Left lung (tissue), 10 donors: ENCODE measurements around the gene CDS2. TPM values are rescaled to one million over a fixed set of nuclear protein-coding genes. Genes with fewer than 3 reads are reported as not detected.
"Not testable (repeated sequence)": the region's sequence is repeated elsewhere in the genome, so short reads cannot be mapped to it uniquely, and the experiment has no call there.

ENCODE experiments used
- ATAC-seq: fragments of 200-7000 bp; cut with Tn5 transposase; one replicate; pipeline ENCODE4 v1.9.1; 2020; ENCODE audit warnings: moderate library complexity
- DNase-seq, 4 donors: peaks; one replicate each; pipeline ENCODE4 v3.0.0-alpha.2; 2013 to 2020
- H3K27ac ChIP-seq, 2 donors: fragments of 200-600 bp; sonication (generic) in 1 of 2; one replicate each; pipeline versions ENCODE4 v1.5.0 to v1.8.0; 2020 to 2021
- H3K27me3 ChIP-seq, 2 donors: fragments of 200-600 bp; sonication (generic) in 1 of 2; one replicate each; pipeline versions ENCODE4 v1.5.0 to v1.8.0; 2020 to 2021
- H3K36me3 ChIP-seq, 2 donors: fragments of 200-600 bp; sonication (generic) in 1 of 2; one replicate each; pipeline versions ENCODE4 v1.5.0 to v1.8.0; 2020 to 2021
- H3K4me1 ChIP-seq, 2 donors: fragments of 200-600 bp; one replicate each; pipeline ENCODE4 v1.8.0; 2021
- H3K4me3 ChIP-seq, 2 donors: fragments of 200-600 bp; sonication (generic) in 1 of 2; one replicate each; pipeline versions ENCODE4 v1.5.0 to v1.8.0; 2020 to 2021; ENCODE audit warnings: mild to moderate bottlenecking in 1 of 2
- H3K9me3 ChIP-seq, 2 donors: fragments of 200-600 bp; sonication (generic) in 1 of 2; one replicate each; pipeline versions ENCODE4 v1.5.0 to v1.8.0; 2020 to 2021
- CTCF ChIP-seq, 2 donors: fragments of 200-600 bp; sonication (generic) in 1 of 2; IDR thresholded peaks; one replicate each; pipeline versions ENCODE4 v1.5.0 to v1.8.0; 2021; ENCODE audit warnings: antibody characterized with exemption in 2 of 2
- intact Hi-C, 2 donors: fragments of 100-400 bp; cut with DNase I; formaldehyde crosslinking; loops; one replicate each; pipeline versions ENCODE4 v1.11.2 to v1.14.2; 2022
- polyA plus RNA-seq, 6 donors: library from polyadenylated mRNA; unstranded; fragments of 120-200 nt; gene quantifications; one replicate each; pipeline ENCODE4 v1.2.1, GENCODE V29; 2013; ENCODE audit not compliant: insufficient read length in 6 of 6
- total RNA-seq, 2 donors: library from RNA; stranded (reverse); fragmentation: NEBNext Ultra II Directional; extraction: Animal tissue kit (Norgen Biotek cat#: 25700); gene quantifications; one replicate each; pipeline ENCODE4 v1.2.1, GENCODE V29; 2021
- donor health status: DM: no; HTN: yes; CAD: no.
- donor health status: DM: no; HTN: no; CAD: no.

Gene CDS2
- total and polyA plus RNA-seq, 8 donors, result 26.7 to 61.0 (median 30.4) TPM

DNA sequence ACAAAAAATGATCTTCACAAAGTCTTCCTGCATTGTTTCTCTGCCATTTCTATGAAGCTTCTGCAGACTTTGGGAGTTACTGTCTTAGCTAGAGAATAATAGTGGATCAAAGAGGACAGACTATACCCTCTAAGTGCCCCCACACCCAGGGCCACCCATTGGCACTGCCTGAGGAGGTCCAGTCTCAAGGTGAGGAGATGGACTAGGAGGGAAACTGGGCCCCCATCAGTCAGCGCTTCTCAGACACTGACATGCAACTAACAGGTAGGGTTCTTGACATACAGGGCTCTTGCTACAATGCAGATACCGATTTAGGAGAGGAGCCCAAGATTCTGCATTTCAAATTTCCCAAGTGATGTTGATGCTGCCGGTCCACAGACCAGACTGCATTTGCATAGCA is 31.4 kb upstream of the CDS2 start:
- peaks cover 0 to 9% of the 10 kb centered on the region in 2 donors for H3K4me1 ChIP-seq
- H3K9me3 ChIP-seq, result no peaks in the 10 kb centered on the region
- H3K4me3 ChIP-seq, result no peak overlapping the region
- no peak for TF ChIP-seq CTCF (IDR thresholded peaks at IDR 0.05)
- no peak for DNase-seq
- H3K27me3 ChIP-seq, result no peaks in the 10 kb centered on the region
- H3K36me3 ChIP-seq, result peaks cover 0 to 41% of the 10 kb centered on the region in 2 donors
- H3K27ac ChIP-seq, result no peak overlapping the region
- intact Hi-C loops, result no loop called here
- no peak for ATAC-seq

DNA sequence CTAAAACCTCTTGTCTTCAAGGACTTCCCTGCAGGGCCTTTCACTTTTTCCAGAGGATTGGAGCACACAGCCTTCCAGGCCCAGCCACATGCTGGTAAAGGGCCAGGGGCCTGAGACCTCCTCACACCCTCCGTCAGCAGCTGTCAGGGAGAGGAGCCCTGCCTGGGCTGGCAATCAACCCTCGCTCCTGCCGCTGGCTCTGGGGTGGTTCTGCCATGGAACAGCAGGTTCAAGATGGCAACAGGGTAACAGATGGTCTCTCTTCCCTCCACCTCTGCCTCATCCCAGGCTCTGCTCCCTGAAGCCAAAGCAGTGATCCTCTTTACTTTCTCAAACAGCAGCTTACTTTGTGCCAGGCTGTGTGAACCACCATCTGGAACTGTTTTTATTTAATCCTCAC is 30.9 kb upstream of the CDS2 start:
- no peak for TF ChIP-seq CTCF (IDR thresholded peaks at IDR 0.05)
- no peaks in the 10 kb centered on the region for H3K27me3 ChIP-seq
- no peak overlapping the region for H3K27ac ChIP-seq
- intact Hi-C loops, result no loop called here
- ATAC-seq (no peak), DNase-seq (no peak)
- H3K4me1 ChIP-seq, result peaks cover 0 to 8% of the 10 kb centered on the region in 2 donors
- peaks cover 0 to 44% of the 10 kb centered on the region in 2 donors for H3K36me3 ChIP-seq
- H3K9me3 ChIP-seq, result no peaks in the 10 kb centered on the region
- no peak overlapping the region for H3K4me3 ChIP-seq

DNA sequence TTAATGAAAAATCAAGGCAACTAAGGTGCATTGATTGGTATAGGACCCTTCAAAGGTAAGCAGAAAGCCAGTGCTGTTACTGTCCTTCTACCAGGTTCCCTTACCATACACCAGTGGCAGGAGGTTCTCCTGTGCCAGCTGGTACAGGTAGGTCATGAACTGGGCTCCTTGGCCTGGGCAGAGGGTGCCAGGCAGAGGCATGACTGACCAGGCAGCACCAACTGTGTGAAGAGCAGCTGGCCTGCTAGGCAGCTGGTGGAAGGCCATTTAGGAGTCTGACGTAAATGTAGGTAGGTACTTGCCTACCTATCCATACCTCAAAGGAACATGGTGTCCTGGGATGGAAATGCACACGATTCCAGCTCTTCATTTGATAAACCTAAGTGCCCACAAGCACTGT is 30.3 kb upstream of the CDS2 start:
- Histone ChIP-seq H3K27ac (no peak overlapping the region), H3K4me3 (no peak overlapping the region), H3K36me3 (peaks cover 0 to 49% of the 10 kb centered on the region in 2 donors), H3K9me3 (no peaks in the 10 kb centered on the region), H3K27me3 (no peaks in the 10 kb centered on the region), H3K4me1 (peaks cover 0 to 8% of the 10 kb centered on the region in 2 donors)
- no peak for ATAC-seq
- intact Hi-C loops, result no loop called here
- DNase-seq, result no peak
- TF ChIP-seq CTCF (IDR thresholded peaks at IDR 0.05), result no peak

- H3K4me1 ChIP-seq, intact Hi-C loops: not testable (repeated sequence)
- peaks cover 0 to 70% of the 10 kb centered on the region in 2 donors for H3K36me3 ChIP-seq
These were observed 27.8 kb upstream of the CDS2 start for GRCh38 chr20:5099009-5099408.

GRCh38 chr20:5099909-5100308 is 26.9 kb upstream of the CDS2 start:
- ATAC-seq, DNase-seq, H3K4me1 ChIP-seq, H3K27ac ChIP-seq, H3K9me3 ChIP-seq, H3K27me3 ChIP-seq, H3K4me3 ChIP-seq: not testable (repeated sequence)
- intact Hi-C loops, result loop anchor here in 1 of 2 donors (10.0 kb wide), 1 partner anchor 145 kb away; no protein-coding TSS in a partner anchor
- H3K36me3 ChIP-seq, result peaks cover 0 to 79% of the 10 kb centered on the region in 2 donors

More at GRCh38 chr20:5099009-5099408, 27.8 kb upstream of the CDS2 start:
- not testable (repeated sequence) for H3K27ac ChIP-seq, H3K27me3 ChIP-seq, H3K9me3 ChIP-seq, ATAC-seq, DNase-seq, H3K4me3 ChIP-seq

- ATAC-seq, result peak; percentile 93
- peak; percentile 33 to 92 (median 64) for DNase-seq
- no peak overlapping the region for H3K4me3 ChIP-seq
- peak; percentile 81 to 89 for TF ChIP-seq CTCF (IDR thresholded peaks at IDR 0.05)
- H3K9me3 ChIP-seq, result no peaks in the 10 kb centered on the region
- H3K4me1 ChIP-seq, result peaks cover 0 to 8% of the 10 kb centered on the region in 2 donors
- peaks cover 0 to 87% of the 10 kb centered on the region in 2 donors for H3K36me3 ChIP-seq
- H3K27me3 ChIP-seq, result no peaks in the 10 kb centered on the region
- H3K27ac ChIP-seq, result peak overlapping the region in 1 of 2 donors; percentile 20
- intact Hi-C loops, result loop anchor here in 1 of 2 donors (10.0 kb wide), 1 partner anchor 146 kb away; no protein-coding TSS in a partner anchor
These were observed 26.0 kb upstream of the CDS2 start for GRCh38 chr20:5100684-5101347.
